Rectal smooth muscle tissue (tissue), 1 donor: ENCODE results near the gene EDEM1.
"Not testable (repeated sequence)": the region's sequence is repeated elsewhere in the genome, so short reads cannot be mapped to it uniquely, and the experiment has no call there.

Experiments used
- H3K27ac ChIP-seq: one replicate; pipeline ENCODE4 v1.7.0; 2013; ENCODE audit warnings: low read depth, low read length, inconsistent platforms
- H3K27me3 ChIP-seq: one replicate; pipeline ENCODE4 v1.7.0; 2013; ENCODE audit warnings: low read length; ENCODE audit not compliant: control insufficient read depth, insufficient read depth
- H3K36me3 ChIP-seq: one replicate; pipeline ENCODE4 v1.7.0; 2013; ENCODE audit warnings: low read length; ENCODE audit not compliant: control insufficient read depth, insufficient read depth
- H3K4me1 ChIP-seq: one replicate; pipeline ENCODE4 v1.7.0; 2013; ENCODE audit warnings: low read length; ENCODE audit not compliant: control insufficient read depth, insufficient read depth
- H3K4me3 ChIP-seq: one replicate; pipeline ENCODE4 v1.7.0; 2013; ENCODE audit warnings: low read length
- H3K9ac ChIP-seq: one replicate; pipeline ENCODE4 v1.7.0; 2013; ENCODE audit warnings: low read length

EDEM1 gene

GRCh38 chr3:5155241-5155640 is 32.3 kb upstream of the EDEM1 start:
- Histone ChIP-seq H3K4me3 (no peak overlapping the region), H3K4me1 (no peaks in the 10 kb centered on the region), H3K36me3 (no peaks in the 10 kb centered on the region), H3K27me3 (no peaks in the 10 kb centered on the region), H3K27ac (no peak overlapping the region), H3K9ac (no peak overlapping the region)

DNA sequence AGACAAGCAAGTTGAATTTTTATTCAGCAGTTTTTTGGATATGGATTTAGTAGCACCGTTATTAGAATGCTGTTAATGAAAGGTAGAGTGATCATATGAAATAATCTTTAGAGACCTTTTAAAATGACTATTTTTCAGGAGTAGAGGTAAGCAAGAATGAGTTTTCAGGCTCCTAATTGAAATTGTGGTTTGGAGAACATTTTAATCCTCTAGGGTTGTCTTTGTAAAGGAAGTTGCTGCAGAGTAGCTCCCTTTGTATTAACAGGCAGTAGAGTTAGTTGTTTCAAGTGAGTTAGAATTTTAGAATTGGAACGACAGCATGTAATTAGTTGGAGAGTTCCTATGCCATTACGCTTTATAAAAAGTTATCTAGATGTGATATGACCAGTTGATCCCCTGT is 27.2 kb upstream of the EDEM1 start:
- Histone ChIP-seq H3K4me1 (peaks cover 4% of the 10 kb centered on the region), H3K4me3 (no peak overlapping the region), H3K36me3 (no peaks in the 10 kb centered on the region), H3K27ac (no peak overlapping the region), H3K27me3 (no peaks in the 10 kb centered on the region), H3K9ac (no peak overlapping the region)

GRCh38 chr3:5160940-5161858 is 26.3 kb upstream of the EDEM1 start:
- Histone ChIP-seq H3K9ac (no peak overlapping the region), H3K36me3 (no peaks in the 10 kb centered on the region), H3K4me1 (peaks cover 4% of the 10 kb centered on the region), H3K4me3 (no peak overlapping the region), H3K27ac (no peak overlapping the region), H3K27me3 (no peaks in the 10 kb centered on the region)

GRCh38 chr3:5162102-5162501 is 25.4 kb upstream of the EDEM1 start:
- peaks cover 4% of the 10 kb centered on the region for H3K4me1 ChIP-seq
- H3K4me3 ChIP-seq: no peak overlapping the region
- no peaks in the 10 kb centered on the region for H3K36me3 ChIP-seq
- no peak overlapping the region for H3K9ac ChIP-seq
- no peaks in the 10 kb centered on the region for H3K27me3 ChIP-seq
- no peak overlapping the region for H3K27ac ChIP-seq

DNA sequence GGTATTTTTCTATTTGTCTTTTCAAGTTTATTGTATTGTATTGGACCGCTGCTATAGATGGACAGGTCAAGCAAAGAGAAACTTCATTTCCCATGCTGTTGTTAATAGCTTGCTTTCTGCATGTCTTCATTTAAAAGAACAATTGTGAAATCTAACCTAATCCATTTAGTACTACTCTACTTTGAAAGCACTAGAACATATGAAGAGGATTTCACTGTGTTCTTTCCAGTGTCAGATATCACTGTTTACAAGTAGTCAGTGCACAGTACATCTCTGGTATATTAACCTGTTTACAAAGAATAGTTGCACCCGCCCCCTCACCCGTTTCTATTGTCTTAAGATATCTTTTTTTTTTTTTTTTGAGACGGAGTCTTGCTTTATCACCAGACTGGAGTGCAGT is 21.8 kb upstream of the EDEM1 start:
- Histone ChIP-seq H3K27me3 (no peaks in the 10 kb centered on the region), H3K4me1 (peaks cover 4% of the 10 kb centered on the region), H3K36me3 (no peaks in the 10 kb centered on the region), H3K9ac (no peak overlapping the region), H3K27ac (no peak overlapping the region), H3K4me3 (no peak overlapping the region)

DNA sequence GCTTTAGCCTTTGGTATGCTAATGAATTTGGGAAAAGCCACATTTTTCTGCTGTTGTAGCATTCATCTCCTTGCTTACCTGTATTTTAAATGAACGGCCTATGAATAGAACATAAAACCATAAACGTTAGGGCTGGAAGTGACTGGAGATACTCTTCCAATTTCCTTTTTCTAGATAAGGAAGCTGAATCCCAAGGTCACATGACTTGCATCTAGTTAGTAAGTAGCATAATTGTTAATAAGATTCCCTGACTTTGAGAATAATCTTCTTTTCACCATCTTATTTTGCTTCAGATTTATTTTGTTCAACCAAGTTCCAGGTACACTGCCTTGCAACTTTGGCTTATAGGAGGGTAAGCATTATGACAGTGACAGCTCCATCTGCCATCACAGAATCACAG is 20.7 kb upstream of the EDEM1 start:
- no peak overlapping the region for H3K27ac ChIP-seq
- H3K4me3 ChIP-seq: no peak overlapping the region
- no peak overlapping the region for H3K9ac ChIP-seq
- peaks cover 4% of the 10 kb centered on the region for H3K4me1 ChIP-seq
- no peaks in the 10 kb centered on the region for H3K36me3 ChIP-seq
- no peaks in the 10 kb centered on the region for H3K27me3 ChIP-seq

DNA sequence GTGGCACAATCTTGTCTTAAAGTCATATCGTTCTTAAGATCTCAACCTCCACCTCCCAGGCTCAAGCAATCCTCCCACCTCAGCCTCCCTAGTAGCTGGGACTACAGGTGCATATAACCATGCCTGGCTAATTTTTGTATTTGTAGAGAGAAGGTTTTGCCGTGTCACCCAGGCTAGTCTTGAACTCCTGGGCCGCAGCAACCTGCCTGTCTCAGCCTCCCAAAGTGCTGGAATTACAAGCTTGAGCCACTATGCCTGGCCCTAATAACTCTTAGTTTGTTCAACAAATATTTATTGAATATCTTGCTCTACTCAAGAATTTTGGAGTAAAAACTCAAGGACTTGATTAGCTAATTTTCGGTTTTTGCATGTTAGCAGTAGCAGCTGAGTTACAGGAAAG is 19.4 kb upstream of the EDEM1 start:
- H3K4me1 ChIP-seq: no peaks in the 10 kb centered on the region
- peaks cover 2% of the 10 kb centered on the region for H3K36me3 ChIP-seq

DNA sequence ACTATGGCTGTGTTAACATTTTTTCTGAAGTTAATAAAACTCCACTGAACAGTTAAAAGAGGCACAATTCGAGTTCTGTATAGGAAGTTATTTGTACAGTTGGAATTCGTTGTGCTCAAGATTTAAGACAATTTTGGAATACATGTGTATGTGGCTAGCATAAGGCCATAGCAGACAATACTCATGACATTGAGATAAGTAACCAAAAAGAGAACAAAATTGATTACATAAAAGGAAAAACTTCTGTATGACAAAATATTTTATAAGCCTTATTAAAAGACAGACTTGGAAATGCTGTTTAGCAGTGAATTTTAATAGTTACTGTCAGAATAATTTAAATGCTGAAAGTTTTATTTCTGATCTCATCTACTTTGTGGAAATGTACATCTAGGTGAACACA is 17.7 kb upstream of the EDEM1 start:
- H3K4me1 ChIP-seq: no peaks in the 10 kb centered on the region
- H3K27ac ChIP-seq: no peak overlapping the region
- no peaks in the 10 kb centered on the region for H3K27me3 ChIP-seq
- peaks cover 2% of the 10 kb centered on the region for H3K36me3 ChIP-seq
- no peak overlapping the region for H3K9ac ChIP-seq
- no peak overlapping the region for H3K4me3 ChIP-seq

More for the DNA sequence above, 19.4 kb upstream of the EDEM1 start:
- Histone ChIP-seq H3K9ac (no peak overlapping the region), H3K27ac (no peak overlapping the region), H3K27me3 (no peaks in the 10 kb centered on the region), H3K4me3 (no peak overlapping the region)

GRCh38 chr3:5170975-5171374 is 16.5 kb upstream of the EDEM1 start:
- peaks cover 4% of the 10 kb centered on the region for H3K36me3 ChIP-seq
- no peak overlapping the region for H3K4me3 ChIP-seq
- H3K9ac ChIP-seq: no peak overlapping the region
- H3K27ac ChIP-seq: no peak overlapping the region
- no peaks in the 10 kb centered on the region for H3K27me3 ChIP-seq
- H3K4me1 ChIP-seq: no peaks in the 10 kb centered on the region

- Histone ChIP-seq H3K27ac (no peak overlapping the region), H3K4me1 (no peaks in the 10 kb centered on the region), H3K36me3 (peaks cover 4% of the 10 kb centered on the region), H3K9ac (no peak overlapping the region), H3K4me3 (no peak overlapping the region), H3K27me3 (no peaks in the 10 kb centered on the region)
These were observed 15.5 kb upstream of the EDEM1 start for GRCh38 chr3:5172018-5172417.

DNA sequence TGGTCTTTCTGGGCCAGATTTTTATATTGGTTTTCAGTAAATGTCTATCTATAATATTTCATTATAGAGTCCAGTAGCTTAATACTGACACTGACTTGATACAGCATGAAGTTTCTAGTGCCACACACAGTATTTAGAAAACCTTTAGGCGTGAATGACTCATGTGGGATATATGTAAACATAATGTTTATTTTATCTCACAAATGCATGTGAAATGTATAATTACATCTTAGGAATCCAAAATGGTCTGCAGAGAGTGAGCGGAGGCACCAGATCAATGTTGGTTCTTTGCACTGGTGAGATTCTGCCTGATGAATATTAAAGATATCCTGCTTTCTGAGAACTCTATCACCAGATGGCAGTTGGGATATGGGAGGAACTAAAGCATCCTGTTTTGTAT is 8.5 kb upstream of the EDEM1 start:
- H3K36me3 ChIP-seq, H3K27me3 ChIP-seq, H3K4me1 ChIP-seq, H3K27ac ChIP-seq, H3K9ac ChIP-seq, H3K4me3 ChIP-seq: not testable (repeated sequence)

GRCh38 chr3:5181469-5182141 is 5.9 kb upstream of the EDEM1 start:
- no peak overlapping the region for H3K9ac ChIP-seq
- no peaks in the 10 kb centered on the region for H3K36me3 ChIP-seq
- H3K27me3 ChIP-seq: no peaks in the 10 kb centered on the region
- H3K27ac ChIP-seq: no peak overlapping the region
- no peak overlapping the region for H3K4me3 ChIP-seq
- H3K4me1 ChIP-seq: no peaks in the 10 kb centered on the region

- H3K27ac ChIP-seq, H3K4me1 ChIP-seq, H3K27me3 ChIP-seq, H3K36me3 ChIP-seq, H3K4me3 ChIP-seq, H3K9ac ChIP-seq: not testable (repeated sequence)
These were observed 3.8 kb upstream of the EDEM1 start for GRCh38 chr3:5183714-5184113.
